HUES6 (cell line): ENCODE data around the gene HOXB13.

ENCODE experiments used
- H3K27ac ChIP-seq: 2 replicates; pipeline ENCODE4 v1.7.0; 2013; ENCODE audit warnings: low read depth, mild to moderate bottlenecking, low read length, inconsistent platforms
- H3K27me3 ChIP-seq: 2 replicates; pipeline ENCODE4 v1.6.1; 2013; ENCODE audit warnings: low read length; ENCODE audit not compliant: control insufficient read depth, insufficient read depth
- H3K36me3 ChIP-seq: 2 replicates; pipeline ENCODE4 v1.6.1; 2013; ENCODE audit warnings: low read length; ENCODE audit not compliant: control insufficient read depth, insufficient read depth
- H3K4me1 ChIP-seq: 2 replicates; pipeline ENCODE4 v1.6.1; 2013; ENCODE audit warnings: low read length; ENCODE audit not compliant: control insufficient read depth, insufficient read depth
- H3K4me3 ChIP-seq: 2 replicates; pipeline ENCODE4 v1.5.1; 2013; ENCODE audit warnings: low read depth, low read length
- H3K9ac ChIP-seq: one replicate; pipeline ENCODE4 v1.6.1; 2013; ENCODE audit warnings: mild to moderate bottlenecking, low read length
- H3K9me3 ChIP-seq: 2 replicates; pipeline ENCODE4 v1.6.1; 2013; ENCODE audit warnings: low read depth, low read length; ENCODE audit not compliant: control insufficient read depth, insufficient read depth

HOXB13 gene

DNA sequence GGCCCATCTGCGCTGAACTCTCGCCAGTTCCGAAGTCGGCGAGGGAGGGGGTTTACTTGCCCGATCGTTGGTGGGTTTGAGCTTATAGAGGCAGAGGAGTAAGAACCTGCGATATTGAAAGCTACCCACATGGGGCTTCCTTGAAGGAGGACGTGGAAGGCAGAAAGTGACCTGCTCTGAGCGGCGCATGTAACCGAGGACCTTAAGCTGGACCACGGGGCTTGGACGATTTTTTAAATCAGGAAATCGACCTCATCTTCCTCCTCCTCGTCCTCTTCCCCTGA lies 3.6 kb downstream of the HOXB13 start:
- H3K27me3 ChIP-seq: peaks cover 100% of the 10 kb centered on the region
- peaks cover 36% of the 10 kb centered on the region for H3K4me1 ChIP-seq
- H3K4me3 ChIP-seq: peak overlapping the region; percentile 44; the same call in 1 of the 2 replicates
- H3K9ac ChIP-seq: no peak overlapping the region
- no peaks in the 10 kb centered on the region for H3K9me3 ChIP-seq
- H3K36me3 ChIP-seq: no peaks in the 10 kb centered on the region
- no peak overlapping the region for H3K27ac ChIP-seq

DNA sequence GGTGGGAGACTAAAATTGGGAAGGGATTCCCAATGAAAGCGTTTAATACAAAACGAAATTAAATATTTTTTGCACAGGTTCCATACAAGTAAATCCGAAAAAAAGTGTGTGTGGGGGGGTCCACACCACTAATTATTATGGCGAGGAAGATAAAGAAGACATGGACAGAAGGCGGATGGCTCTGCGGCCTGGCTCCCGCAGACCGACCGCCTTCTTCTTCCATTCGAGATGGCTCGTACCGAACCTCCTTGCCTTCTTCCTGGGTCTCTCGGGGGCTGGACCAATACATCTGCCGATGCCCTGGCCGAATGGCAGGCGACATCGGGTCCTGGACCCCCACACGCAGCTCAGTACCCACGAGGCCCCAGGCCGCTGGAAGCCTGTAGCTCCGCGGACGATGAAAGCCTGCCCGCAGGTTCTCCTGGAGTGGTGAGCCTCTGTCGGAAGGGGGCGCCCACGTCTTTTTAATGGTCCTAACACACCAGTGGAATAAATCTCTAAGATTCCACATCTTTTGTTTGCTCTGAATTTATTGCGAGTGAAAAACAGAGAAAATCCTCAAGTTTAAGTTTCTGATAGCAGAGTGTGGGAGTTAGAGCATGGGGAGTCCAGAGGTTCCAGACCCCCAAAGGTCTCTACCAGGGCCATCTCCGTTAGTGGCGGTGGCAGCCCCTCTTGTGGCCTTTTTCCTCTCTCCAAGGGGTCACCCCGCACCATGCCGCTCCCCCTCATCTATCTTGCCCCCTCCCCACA lies 4.1 kb downstream of the HOXB13 start:
- Histone ChIP-seq H3K4me3 (peak overlapping the region; percentile 59; the same call in 1 of the 2 replicates), H3K9me3 (no peaks in the 10 kb centered on the region), H3K36me3 (no peaks in the 10 kb centered on the region), H3K27me3 (peaks cover 100% of the 10 kb centered on the region), H3K9ac (no peak overlapping the region), H3K4me1 (peaks cover 32% of the 10 kb centered on the region), H3K27ac (no peak overlapping the region)

DNA sequence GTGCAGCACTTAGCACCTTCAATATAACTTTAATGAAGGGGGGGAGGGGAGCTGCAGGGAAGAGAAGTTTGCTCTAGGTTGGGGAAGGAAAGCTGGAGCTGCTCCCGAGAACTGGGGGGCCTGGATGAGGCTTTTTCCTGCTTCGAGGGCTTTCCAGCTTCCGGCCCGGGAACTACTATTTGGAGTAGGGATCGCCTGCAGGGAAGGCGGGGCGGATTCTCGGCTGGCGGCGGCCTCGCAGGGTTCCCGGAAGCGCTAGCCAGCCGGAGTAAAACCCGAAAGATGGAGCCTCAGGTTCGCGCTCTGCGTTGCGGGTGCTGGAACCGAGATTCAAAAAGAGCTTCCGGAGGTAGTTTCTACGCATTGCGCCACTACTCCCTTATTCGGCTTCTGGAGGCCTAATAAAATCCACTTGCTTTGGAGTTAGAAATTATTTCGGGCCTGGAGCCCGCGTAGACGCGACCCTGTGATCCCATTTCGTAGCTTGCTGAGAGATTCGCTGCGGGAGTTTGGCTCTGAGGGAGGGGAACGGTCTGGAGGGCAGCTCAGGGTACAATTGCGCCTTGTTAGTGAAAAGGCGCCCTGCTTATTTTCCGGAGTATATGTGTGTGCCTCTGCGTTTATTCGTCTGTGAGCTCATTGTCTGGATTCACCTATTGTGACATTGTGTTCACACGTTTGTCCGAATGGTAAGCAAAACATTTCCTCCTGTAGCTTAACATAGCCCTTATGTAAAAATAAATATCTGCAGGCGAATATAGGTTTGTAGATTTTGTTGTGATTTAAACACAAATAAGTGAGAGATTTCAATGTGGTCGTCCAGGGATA lies 4.9 kb downstream of the HOXB13 start:
- Histone ChIP-seq H3K27me3 (peaks cover 100% of the 10 kb centered on the region), H3K36me3 (no peaks in the 10 kb centered on the region), H3K9ac (peak overlapping the region; percentile 65), H3K4me3 (peak overlapping the region; percentile 59), H3K27ac (no peak overlapping the region; the same call in 1 of the 2 replicates), H3K9me3 (no peaks in the 10 kb centered on the region), H3K4me1 (peaks cover 34% of the 10 kb centered on the region)

DNA sequence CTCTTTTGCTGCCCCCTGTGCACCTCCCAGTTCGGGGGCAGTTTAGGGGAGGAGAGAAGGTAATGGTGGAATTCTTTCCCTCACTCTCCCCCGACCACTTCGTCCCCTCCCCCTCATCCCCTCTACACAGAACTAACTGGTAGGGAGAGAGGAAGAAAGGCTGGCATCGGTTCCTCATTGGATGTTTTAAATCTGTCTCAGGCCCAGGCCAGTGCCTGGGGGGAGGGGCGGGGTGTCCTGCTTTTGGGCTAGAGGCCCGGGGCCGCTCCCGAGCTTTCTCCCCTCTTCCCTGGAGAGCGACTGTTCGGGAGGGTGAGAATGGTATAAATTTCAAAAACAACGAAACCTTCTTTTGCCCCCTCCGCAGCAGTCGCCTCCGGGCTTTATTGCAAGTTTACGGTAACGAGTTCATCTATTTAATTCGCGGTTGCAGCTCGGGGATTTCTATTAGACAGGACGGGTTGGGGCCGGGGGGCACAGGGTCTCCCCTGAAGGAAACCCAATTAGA lies 5.6 kb downstream of the HOXB13 start, which contains the start of gene PRAC2:
Gene PRAC2 (plus strand): TSS at position 271 of the 508 bp plus-strand sequence. CDS start 1,226 bp downstream, outside the sequence.
- Histone ChIP-seq H3K9me3 (no peaks in the 10 kb centered on the region), H3K9ac (peak within 1 kb of the TSS; percentile 65), H3K36me3 (no peaks in the 10 kb centered on the region), H3K4me1 (peaks cover 36% of the 10 kb centered on the region), H3K27ac (no peak within 1 kb of the TSS; the same call in 1 of the 2 replicates), H3K27me3 (peaks cover 100% of the 10 kb centered on the region), H3K4me3 (peak within 1 kb of the TSS; percentile 59)

DNA sequence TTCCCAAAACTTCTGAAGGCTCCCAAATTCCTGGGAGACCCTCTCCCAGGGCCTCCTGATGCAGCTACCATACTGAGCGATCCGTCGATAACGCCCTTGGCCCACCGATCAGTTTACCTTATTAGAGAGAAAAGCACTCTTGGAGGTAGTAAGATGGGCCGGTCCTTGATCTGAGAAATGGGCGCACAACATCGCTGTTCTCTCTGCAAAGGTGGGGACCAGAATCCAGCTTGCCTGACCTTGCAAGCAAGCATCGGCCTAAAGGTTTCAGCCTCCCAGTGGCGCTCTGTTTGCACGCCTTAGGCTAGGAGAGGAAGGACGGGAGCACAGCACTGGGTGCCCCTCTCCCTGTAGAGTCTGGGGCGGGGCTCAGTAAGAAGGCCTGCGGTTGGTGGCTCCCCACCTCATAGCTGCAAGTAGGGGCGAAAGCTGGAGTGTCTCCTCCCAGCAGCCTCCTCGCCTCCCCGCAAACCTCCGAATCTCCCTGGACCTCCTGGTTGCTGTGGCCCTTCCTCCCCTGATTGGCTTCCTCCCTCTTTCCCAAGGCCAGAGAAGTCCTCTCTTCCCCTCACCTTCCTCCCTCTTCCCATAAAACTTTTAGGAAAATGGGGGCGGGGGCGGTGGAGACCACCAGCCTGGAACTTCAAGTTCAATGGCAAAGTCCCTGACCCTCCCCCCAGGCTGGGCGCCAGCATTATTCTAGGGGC lies 6.2 kb downstream of the HOXB13 start, which contains the start of gene PRAC1:
Gene PRAC1 (minus strand): TSS at position 318 of the 707 bp plus-strand sequence. CDS start 126 bp downstream, at position 192.
- Histone ChIP-seq H3K4me3 (peak within 1 kb of the TSS; percentile 59), H3K4me1 (peaks cover 41% of the 10 kb centered on the region), H3K27ac (no peak within 1 kb of the TSS; the same call in 1 of the 2 replicates), H3K9me3 (no peaks in the 10 kb centered on the region), H3K9ac (peak within 1 kb of the TSS; percentile 65), H3K27me3 (peaks cover 100% of the 10 kb centered on the region), H3K36me3 (no peaks in the 10 kb centered on the region)

DNA sequence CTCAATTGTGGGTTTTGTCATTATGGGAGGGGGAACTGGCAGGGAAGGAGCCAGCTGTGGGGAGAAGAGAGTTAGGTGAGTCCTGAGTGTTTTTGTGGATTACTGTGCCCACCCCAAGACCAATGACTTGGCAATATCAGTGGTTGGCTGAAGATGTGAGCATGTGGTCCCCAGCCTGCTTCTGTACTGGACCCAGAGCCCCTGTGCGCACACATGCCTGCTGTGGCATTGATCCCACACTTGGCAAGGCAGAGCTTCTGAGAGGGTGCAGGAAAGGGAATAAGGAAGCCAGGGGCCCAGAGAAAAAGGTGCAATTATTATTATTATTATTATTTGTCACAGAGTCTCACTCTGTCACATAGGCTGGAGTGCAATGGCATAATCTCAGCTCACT lies 7.5 kb downstream of the HOXB13 start:
- H3K36me3 ChIP-seq: no peaks in the 10 kb centered on the region
- H3K9me3 ChIP-seq: no peaks in the 10 kb centered on the region
- H3K27ac ChIP-seq: no peak overlapping the region
- H3K27me3 ChIP-seq: peaks cover 100% of the 10 kb centered on the region
- H3K4me1 ChIP-seq: peaks cover 44% of the 10 kb centered on the region
- H3K4me3 ChIP-seq: no peak overlapping the region; the same call in 1 of the 2 replicates
- no peak overlapping the region for H3K9ac ChIP-seq

DNA sequence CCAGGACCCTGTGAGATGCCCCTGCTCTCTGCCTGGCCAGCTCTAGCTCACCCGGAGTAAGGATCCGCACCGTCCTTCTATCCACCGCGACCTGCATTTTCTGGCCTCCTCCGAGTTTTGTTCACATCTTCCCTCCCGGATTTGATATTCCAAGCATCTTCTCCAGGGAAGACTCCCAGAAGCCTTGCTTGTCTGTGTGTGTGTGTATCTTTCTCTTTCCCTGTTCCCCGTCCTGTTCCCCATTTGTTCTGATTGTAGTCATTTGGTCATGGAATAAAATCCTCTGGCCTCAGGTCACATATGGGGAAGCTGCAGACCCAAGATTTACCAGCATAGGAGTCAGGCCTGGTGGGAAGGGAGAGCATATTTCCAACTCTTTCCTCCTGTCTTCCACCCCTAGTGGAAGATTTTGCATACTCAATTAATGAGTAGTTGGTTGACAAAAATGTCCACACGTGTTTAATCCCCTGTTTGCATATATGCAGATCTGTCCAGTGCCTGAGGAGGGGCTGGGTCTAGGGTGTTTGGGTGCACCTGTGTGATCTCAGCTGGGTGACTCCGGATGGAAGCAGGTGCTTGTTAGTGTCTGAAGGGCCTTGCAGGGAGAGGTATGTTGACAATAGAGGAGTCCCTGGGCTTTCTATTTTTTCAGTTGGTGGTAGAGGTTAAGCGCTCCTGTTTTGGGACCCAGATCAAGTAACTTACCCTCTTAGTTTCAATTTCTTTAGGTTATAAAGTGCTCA lies 8.1 kb downstream of the HOXB13 start:
- Histone ChIP-seq H3K27me3 (peaks cover 99% of the 10 kb centered on the region), H3K4me3 (peak overlapping the region; percentile 62), H3K9ac (peak overlapping the region; percentile 87), H3K36me3 (no peaks in the 10 kb centered on the region), H3K9me3 (no peaks in the 10 kb centered on the region), H3K27ac (peak overlapping the region; percentile 54; the same call in 1 of the 2 replicates), H3K4me1 (peaks cover 42% of the 10 kb centered on the region)

DNA sequence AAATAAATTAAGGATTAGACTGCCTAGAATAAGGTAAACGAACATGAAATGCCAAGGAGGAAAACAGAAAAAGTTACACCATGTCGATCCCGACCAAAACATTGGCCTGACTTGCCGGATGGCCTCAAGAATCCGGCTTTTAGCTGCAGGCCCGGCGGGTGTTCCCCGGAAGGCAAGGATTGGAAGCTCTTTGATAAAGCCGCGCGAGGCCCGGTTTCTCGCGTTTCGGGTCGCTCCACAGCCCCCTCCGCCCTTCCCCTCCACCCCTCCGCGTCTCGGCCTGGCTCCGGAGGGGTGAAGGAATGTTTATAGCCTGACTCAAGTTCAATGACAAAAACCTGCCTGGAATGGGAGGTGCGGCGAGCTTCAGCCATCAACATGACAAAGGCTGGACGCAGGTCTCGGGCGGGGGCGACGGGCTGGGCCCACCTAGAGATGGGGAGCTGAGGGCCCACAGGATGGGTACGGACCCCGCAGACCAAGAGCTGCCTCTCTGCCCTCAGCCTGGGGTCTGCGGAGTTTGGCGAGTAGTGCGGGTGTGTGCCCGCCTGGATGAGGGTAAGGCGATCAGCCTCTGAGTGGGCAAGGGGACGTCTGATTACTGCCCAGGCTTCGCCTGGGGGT lies 8.8 kb downstream of the HOXB13 start:
- no peaks in the 10 kb centered on the region for H3K36me3 ChIP-seq
- H3K4me1 ChIP-seq: peaks cover 35% of the 10 kb centered on the region
- peaks cover 94% of the 10 kb centered on the region for H3K27me3 ChIP-seq
- peak overlapping the region; percentile 89 for H3K9ac ChIP-seq
- peak overlapping the region; percentile 54; the same call in 1 of the 2 replicates for H3K27ac ChIP-seq
- peak overlapping the region; percentile 62 for H3K4me3 ChIP-seq
- no peaks in the 10 kb centered on the region for H3K9me3 ChIP-seq

DNA sequence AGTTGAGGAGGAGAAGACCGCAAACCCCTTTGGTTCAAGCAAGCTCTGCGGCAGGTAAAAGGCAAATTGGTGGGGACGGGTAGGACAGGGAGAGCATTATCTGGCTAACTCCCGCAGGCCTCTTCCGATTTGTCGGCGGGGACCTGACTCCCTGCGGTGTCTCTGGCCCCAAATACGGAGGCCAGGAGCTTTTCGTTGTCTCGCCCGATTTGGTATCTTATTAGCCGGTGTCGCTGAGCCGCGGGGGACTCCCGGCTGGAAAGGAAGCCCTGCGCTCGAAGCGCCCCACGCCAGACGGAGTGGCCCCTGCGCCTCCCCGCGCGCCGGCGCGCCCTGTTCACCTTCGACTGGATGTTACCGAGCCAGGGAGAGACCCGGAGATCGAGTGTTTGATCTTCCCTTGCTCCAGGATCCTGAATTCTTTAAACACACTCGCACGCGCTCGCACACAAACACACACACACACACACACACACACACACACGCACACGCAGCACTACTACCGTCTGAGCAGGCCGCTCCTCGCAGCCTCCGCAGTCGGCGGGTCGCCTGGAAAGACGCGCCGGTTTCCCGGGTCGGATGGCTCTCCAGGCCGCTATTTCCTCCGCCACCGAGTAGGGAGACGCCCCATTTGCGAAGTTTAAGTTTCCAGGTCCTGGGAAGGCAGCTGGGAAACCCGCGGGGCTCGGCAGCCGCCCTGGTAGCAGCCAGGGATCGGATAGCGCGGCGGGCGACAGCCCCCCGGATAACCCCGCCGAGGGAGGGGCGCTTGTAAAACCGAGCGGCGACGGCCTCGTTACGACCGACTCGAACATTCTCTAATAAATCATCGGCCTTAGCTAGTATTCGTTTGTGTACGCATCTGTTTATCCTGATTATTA lies 9.5 kb downstream of the HOXB13 start:
- peak overlapping the region; percentile 33; the same call in 1 of the 2 replicates for H3K27ac ChIP-seq
- peaks cover 31% of the 10 kb centered on the region for H3K4me1 ChIP-seq
- H3K9me3 ChIP-seq: no peaks in the 10 kb centered on the region
- peak overlapping the region; percentile 62 for H3K4me3 ChIP-seq
- peak overlapping the region; percentile 89 for H3K9ac ChIP-seq
- no peaks in the 10 kb centered on the region for H3K36me3 ChIP-seq
- peaks cover 92% of the 10 kb centered on the region for H3K27me3 ChIP-seq
